Suprapubic skin (tissue), 4 donors: Measurements from ENCODE around the gene MTR. TPM values are rescaled to one million over a fixed set of nuclear protein-coding genes. Genes with fewer than 3 reads are reported as not detected.

Experiments
- DNase-seq, 2 donors: peaks; one replicate each; pipeline ENCODE4 v3.0.0-alpha.2; 2019; ENCODE audit warnings: low spot score in 2 of 2
- H3K27ac ChIP-seq: fragments of 200-600 bp; sonication (generic); one replicate; pipeline ENCODE4 v1.5.1; 2019
- H3K27me3 ChIP-seq: fragments of 200-600 bp; sonication (generic); one replicate; pipeline ENCODE4 v1.5.1; 2019
- H3K36me3 ChIP-seq: fragments of 200-600 bp; sonication (generic); one replicate; pipeline ENCODE4 v1.5.1; 2019
- H3K4me1 ChIP-seq: fragments of 200-600 bp; sonication (generic); one replicate; pipeline ENCODE4 v1.5.1; 2019
- H3K4me3 ChIP-seq: fragments of 200-600 bp; sonication (generic); one replicate; pipeline ENCODE4 v1.5.1; 2019; ENCODE audit warnings: mild to moderate bottlenecking
- H3K9me3 ChIP-seq: fragments of 200-600 bp; sonication (generic); one replicate; pipeline ENCODE4 v1.5.1; 2019
- EP300 ChIP-seq: sonication (generic); formaldehyde crosslinking; IDR thresholded peaks from one replicate; pipeline ENCODE4 v1.6.1; 2017; ENCODE audit warnings: antibody characterized with exemption
- POLR2A ChIP-seq, 2 donors: fragments of 450-650 bp; IDR thresholded peaks; one replicate each; pipeline ENCODE4 v1.6.1; 2017; ENCODE audit warnings: antibody characterized with exemption in 2 of 2, mild to moderate bottlenecking in 2 of 2, moderate library complexity in 2 of 2
- POLR2AphosphoS5 ChIP-seq, 3 donors: sonication (generic); formaldehyde crosslinking; IDR thresholded peaks; one replicate each; pipeline ENCODE4 v1.6.1; 2017; ENCODE audit warnings: antibody characterized with exemption in 3 of 3
- WGBS: methylation state at CpG from one replicate; pipeline ENCODE4 v1.1.5; 2018; 5-methylcytosine and 5-hydroxymethylcytosine counted together
- total RNA-seq, 4 donors: library from RNA; depleted of rRNA; stranded (reverse); fragments of >200 nt; gene quantifications; one replicate each; pipeline ENCODE4 v1.1.0, GENCODE V29; 2016
- TF ChIP-seq, protein P1 (sequence below), 2 donors: fragments of 200-600 bp in 1 of 2; fragments of 450-650 bp in 1 of 2; sonication (generic) in 1 of 2; IDR thresholded peaks; one replicate each; pipeline ENCODE4 v1.5.1; 2016 to 2019; ENCODE audit warnings: antibody characterized with exemption in 2 of 2, mild to moderate bottlenecking in 1 of 2, moderate library complexity in 1 of 2

MTR gene
- total RNA-seq, 4 donors from 2014 or later, result 17.7 to 77.7 (median 27.3) TPM

GRCh38 chr1:236893626-236894545 lies 98.8 kb downstream of the MTR start:
- Histone ChIP-seq H3K9me3 (no peaks in the 10 kb centered on the region), H3K4me3 (no peak overlapping the region), H3K4me1 (no peaks in the 10 kb centered on the region), H3K27ac (no peak overlapping the region), H3K27me3 (no peaks in the 10 kb centered on the region), H3K36me3 (peaks cover 94% of the 10 kb centered on the region)
- DNase-seq, result no peak
- 87% methylated on average over 19 of the region's 19 CpGs for WGBS
- TF ChIP-seq POLR2AphosphoS5 (IDR thresholded peaks at IDR 0.05) (no peak), POLR2A (IDR thresholded peaks at IDR 0.05) (no peak), EP300 (no peak)
- TF ChIP-seq, protein P1, sequence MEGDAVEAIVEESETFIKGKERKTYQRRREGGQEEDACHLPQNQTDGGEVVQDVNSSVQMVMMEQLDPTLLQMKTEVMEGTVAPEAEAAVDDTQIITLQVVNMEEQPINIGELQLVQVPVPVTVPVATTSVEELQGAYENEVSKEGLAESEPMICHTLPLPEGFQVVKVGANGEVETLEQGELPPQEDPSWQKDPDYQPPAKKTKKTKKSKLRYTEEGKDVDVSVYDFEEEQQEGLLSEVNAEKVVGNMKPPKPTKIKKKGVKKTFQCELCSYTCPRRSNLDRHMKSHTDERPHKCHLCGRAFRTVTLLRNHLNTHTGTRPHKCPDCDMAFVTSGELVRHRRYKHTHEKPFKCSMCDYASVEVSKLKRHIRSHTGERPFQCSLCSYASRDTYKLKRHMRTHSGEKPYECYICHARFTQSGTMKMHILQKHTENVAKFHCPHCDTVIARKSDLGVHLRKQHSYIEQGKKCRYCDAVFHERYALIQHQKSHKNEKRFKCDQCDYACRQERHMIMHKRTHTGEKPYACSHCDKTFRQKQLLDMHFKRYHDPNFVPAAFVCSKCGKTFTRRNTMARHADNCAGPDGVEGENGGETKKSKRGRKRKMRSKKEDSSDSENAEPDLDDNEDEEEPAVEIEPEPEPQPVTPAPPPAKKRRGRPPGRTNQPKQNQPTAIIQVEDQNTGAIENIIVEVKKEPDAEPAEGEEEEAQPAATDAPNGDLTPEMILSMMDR (IDR thresholded peaks at IDR 0.05), result no peak

DNA sequence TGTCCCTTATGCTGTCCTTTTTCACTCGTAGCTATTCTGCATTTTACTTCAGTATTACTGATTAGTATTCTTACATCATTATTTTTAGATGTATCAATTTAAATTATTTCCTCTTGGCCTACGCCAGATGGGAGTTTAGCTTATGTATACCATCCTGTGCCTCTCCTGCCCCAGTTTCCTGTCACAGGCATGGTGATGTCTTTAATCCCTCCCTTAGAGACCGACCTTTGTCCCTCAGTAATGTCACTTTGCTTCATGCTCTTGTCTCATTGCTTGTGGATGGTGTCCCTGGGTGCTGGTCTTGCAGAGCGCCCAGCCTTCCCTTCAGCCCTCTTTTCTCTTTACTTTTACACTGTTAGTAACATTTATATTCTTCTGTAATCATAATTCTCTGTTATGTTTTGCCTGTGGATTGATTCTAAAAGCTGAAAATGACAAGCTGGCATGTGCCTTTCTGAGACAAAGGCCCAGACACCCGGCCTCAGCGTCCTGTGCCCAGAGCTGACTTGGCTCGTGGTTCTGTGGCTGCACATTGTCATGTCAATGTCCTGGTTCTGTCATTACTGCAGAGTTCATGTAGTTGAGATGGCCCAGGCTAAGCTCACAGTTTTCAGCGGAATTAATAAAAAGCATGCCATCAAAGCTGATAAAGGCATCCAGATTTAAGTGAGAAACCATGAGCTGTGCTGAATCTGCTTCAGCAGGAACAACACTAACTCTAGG lies 100.7 kb downstream of the MTR start:
- no peak overlapping the region for H3K27ac ChIP-seq
- H3K27me3 ChIP-seq, result no peaks in the 10 kb centered on the region
- no peaks in the 10 kb centered on the region for H3K9me3 ChIP-seq
- no peak for TF ChIP-seq POLR2AphosphoS5 (IDR thresholded peaks at IDR 0.05)
- no peak for TF ChIP-seq EP300
- TF ChIP-seq POLR2A (IDR thresholded peaks at IDR 0.05), result no peak
- TF ChIP-seq, protein P1 (IDR thresholded peaks at IDR 0.05), result no peak
- DNase-seq, result no peak
- H3K4me3 ChIP-seq, result no peak overlapping the region
- peaks cover 88% of the 10 kb centered on the region for H3K36me3 ChIP-seq
- no peaks in the 10 kb centered on the region for H3K4me1 ChIP-seq
- 92% methylated on average over 8 of the region's 8 CpGs for WGBS

DNA sequence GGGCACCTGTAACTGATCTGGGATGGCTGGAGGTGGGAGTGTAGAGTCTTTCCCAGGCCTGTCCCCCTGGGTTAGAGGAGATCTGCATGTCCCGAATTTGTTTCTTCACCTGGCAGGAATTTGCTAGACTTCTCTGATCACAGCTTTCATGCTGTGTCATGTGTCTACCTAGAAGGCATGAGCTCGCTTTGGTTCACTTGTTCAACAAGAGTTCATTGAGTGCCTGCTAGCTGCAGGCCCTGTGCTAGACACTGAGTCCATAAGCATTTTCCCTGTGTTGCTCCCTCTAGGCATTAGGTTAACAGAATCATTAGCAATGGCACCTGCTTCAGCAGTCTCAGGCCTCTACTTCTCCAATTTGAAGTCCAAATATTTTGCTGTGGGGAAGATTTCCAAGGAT lies 101.6 kb downstream of the MTR start:
- Histone ChIP-seq H3K4me3 (no peak overlapping the region), H3K9me3 (no peaks in the 10 kb centered on the region), H3K27ac (no peak overlapping the region), H3K27me3 (no peaks in the 10 kb centered on the region), H3K36me3 (peaks cover 88% of the 10 kb centered on the region), H3K4me1 (no peaks in the 10 kb centered on the region)
- no peak for TF ChIP-seq POLR2A (IDR thresholded peaks at IDR 0.05)
- no peak for TF ChIP-seq EP300
- TF ChIP-seq, protein P1 (IDR thresholded peaks at IDR 0.05), result no peak
- TF ChIP-seq POLR2AphosphoS5 (IDR thresholded peaks at IDR 0.05), result no peak
- WGBS, result 83% methylated on average over 2 of the region's 2 CpGs
- DNase-seq, result no peak

DNA sequence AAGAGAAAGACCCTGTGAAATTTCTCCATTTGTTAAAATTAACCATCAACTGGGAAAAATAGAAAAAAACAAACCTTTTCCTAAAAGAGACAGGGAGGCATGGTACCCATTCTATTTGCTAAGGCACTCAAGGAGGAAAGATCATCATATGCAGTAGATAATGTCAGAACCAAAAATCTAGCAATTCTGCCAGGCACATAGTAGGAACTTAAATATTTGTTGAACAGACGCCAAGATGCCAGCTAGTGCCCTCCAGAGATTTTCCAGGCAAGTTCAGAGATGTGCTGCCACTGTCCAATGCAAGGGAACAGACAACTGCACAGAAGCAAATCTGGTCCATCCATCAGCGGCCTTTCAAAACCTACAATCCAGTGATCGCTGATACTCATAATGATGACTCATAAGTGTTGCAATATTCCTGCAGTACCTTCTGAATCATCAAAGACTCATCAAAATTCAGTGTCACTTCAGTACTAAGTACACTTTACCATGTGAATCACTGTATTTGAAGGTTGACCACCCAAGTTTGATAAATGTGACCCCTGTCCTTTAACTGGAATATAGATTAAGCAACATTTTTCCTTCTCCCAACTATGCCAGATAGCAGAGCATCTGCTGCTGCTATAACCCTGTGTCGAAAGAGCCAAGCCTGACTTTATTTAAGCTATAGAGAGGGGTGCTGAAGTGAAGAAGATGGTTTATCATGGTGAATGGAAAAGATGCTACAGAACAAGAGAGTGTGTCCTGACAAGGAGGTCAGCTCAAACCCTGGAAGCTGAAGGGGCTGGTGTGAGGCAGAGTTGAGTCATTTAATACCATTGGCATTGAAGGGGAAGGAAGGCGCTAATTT lies 110.0 kb downstream of the MTR start:
- Histone ChIP-seq H3K9me3 (no peaks in the 10 kb centered on the region), H3K4me3 (no peak overlapping the region), H3K36me3 (peaks cover 17% of the 10 kb centered on the region), H3K27me3 (no peaks in the 10 kb centered on the region), H3K27ac (no peak overlapping the region), H3K4me1 (no peaks in the 10 kb centered on the region)
- no peak for DNase-seq
- WGBS, result 72% methylated on average over 5 of the region's 5 CpGs
- TF ChIP-seq POLR2A (IDR thresholded peaks at IDR 0.05) (no peak), POLR2AphosphoS5 (IDR thresholded peaks at IDR 0.05) (no peak), EP300 (no peak)
- TF ChIP-seq, protein P1 (IDR thresholded peaks at IDR 0.05), result no peak
